Loucy (cell line): Measurements from ENCODE around the gene PKHD1.

Source experiments
- H2AFZ ChIP-seq: fragments of 200-600 bp; sonication (generic); 2 replicates; pipeline ENCODE4 v1.6.0; 2016; ENCODE audit warnings: antibody characterized with exemption, mild to moderate bottlenecking, low read length, moderate library complexity
- H3F3A ChIP-seq: fragments of 200-600 bp; 2 replicates; pipeline ENCODE4 v1.6.0; 2016; ENCODE audit warnings: antibody characterized with exemption, low read depth, mild to moderate bottlenecking
- H3K27me3 ChIP-seq: fragments of 200-600 bp; sonication (generic); 2 replicates; pipeline ENCODE4 v1.6.1; 2014; ENCODE audit warnings: low read length, mild to moderate bottlenecking; ENCODE audit not compliant: insufficient read depth, poor library complexity, severe bottlenecking
- H3K36me3 ChIP-seq: fragments of 200-600 bp; sonication (generic); 2 replicates; pipeline ENCODE4 v1.6.1; 2016; ENCODE audit warnings: low read length; ENCODE audit not compliant: insufficient read depth
- H3K4me1 ChIP-seq: fragments of 200-600 bp; sonication (generic); 2 replicates; pipeline ENCODE4 v1.5.1; 2014; ENCODE audit warnings: low read length, mild to moderate bottlenecking; ENCODE audit not compliant: insufficient read depth, poor library complexity, severe bottlenecking
- H3K4me2 ChIP-seq: fragments of 200-600 bp; sonication (generic); 2 replicates; pipeline ENCODE4 v1.6.0; 2014; ENCODE audit warnings: antibody characterized with exemption, low read length, low read depth, mild to moderate bottlenecking; ENCODE audit not compliant: poor library complexity, severe bottlenecking
- H3K4me3 ChIP-seq: fragments of 200-600 bp; sonication (generic); 2 replicates; pipeline ENCODE4 v1.5.1; 2014; ENCODE audit warnings: low read length, mild to moderate bottlenecking, mixed read lengths; ENCODE audit not compliant: poor library complexity, severe bottlenecking
- H3K79me2 ChIP-seq: fragments of 200-600 bp; sonication (generic); 2 replicates; pipeline ENCODE4 v1.6.1; 2014; ENCODE audit warnings: low read length; ENCODE audit not compliant: insufficient read depth
- H3K9ac ChIP-seq: fragments of 200-600 bp; sonication (generic); 2 replicates; pipeline ENCODE4 v1.6.0; 2014; ENCODE audit warnings: mild to moderate bottlenecking, low read depth, low read length, moderate library complexity; ENCODE audit not compliant: poor library complexity, severe bottlenecking
- H3K9me2 ChIP-seq: fragments of 200-600 bp; sonication (generic); replicated peaks from 2 replicates; pipeline ENCODE4 v1.6.1; 2016; ENCODE audit warnings: low read depth, low read length, mixed read lengths
- H3K9me3 ChIP-seq: fragments of 200-600 bp; sonication (generic); 2 replicates; pipeline ENCODE4 v1.6.1; 2014; ENCODE audit warnings: mild to moderate bottlenecking, antibody characterized with exemption, low read length, low read depth; ENCODE audit not compliant: insufficient read depth
- H4K20me1 ChIP-seq: fragments of 200-600 bp; sonication (generic); 2 replicates; pipeline ENCODE4 v1.6.0; 2014; ENCODE audit warnings: antibody characterized with exemption, low read length, mild to moderate bottlenecking; ENCODE audit not compliant: insufficient read depth, poor library complexity, severe bottlenecking
- EZH2phosphoT487 ChIP-seq: fragments of 200-600 bp; IDR thresholded peaks from 2 replicates; pipeline ENCODE4 v1.6.1; 2018; ENCODE audit warnings: antibody characterized with exemption, mild to moderate bottlenecking, moderate library complexity, borderline replicate concordance
- TF ChIP-seq, protein P1 (sequence below): fragments of 200-600 bp; sonication (generic); conservative IDR thresholded peaks from 2 replicates; pipeline ENCODE4 v1.5.1; 2014; ENCODE audit warnings: mild to moderate bottlenecking, antibody characterized with exemption, low read length

PKHD1 gene

DNA sequence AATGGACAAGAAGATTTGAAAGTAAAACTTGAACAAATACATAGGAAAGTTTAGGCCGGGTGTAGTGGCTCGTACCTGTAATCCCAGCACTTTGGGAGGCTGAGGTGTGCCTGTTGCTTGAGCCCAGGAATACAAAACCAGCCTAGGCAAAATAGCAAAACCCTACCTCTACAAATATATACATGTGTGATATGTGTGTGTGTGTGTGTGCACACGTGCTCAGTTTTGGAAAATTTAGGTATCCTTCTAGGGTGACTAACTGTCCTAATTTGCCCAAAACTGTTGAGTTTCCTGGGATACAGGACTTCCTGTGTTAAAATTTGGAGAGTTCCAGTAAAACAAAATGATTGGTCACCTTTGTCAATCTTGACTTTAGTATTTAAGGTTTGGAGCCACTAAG lies 503.2 kb downstream of the PKHD1 start:
- H3K9me3 ChIP-seq, result no peaks in the 10 kb centered on the region
- no peaks in the 10 kb centered on the region for H3K9me2 ChIP-seq
- H3K4me1 ChIP-seq, result no peaks in the 10 kb centered on the region
- no peak overlapping the region for H3K9ac ChIP-seq
- no peaks in the 10 kb centered on the region for H4K20me1 ChIP-seq
- no peak overlapping the region for H2AFZ ChIP-seq
- no peak overlapping the region for H3K4me2 ChIP-seq
- H3F3A ChIP-seq, result no peaks in the 10 kb centered on the region
- no peaks in the 10 kb centered on the region for H3K27me3 ChIP-seq
- no peak overlapping the region for H3K4me3 ChIP-seq
- no peaks in the 10 kb centered on the region for H3K79me2 ChIP-seq
- TF ChIP-seq, protein P1, sequence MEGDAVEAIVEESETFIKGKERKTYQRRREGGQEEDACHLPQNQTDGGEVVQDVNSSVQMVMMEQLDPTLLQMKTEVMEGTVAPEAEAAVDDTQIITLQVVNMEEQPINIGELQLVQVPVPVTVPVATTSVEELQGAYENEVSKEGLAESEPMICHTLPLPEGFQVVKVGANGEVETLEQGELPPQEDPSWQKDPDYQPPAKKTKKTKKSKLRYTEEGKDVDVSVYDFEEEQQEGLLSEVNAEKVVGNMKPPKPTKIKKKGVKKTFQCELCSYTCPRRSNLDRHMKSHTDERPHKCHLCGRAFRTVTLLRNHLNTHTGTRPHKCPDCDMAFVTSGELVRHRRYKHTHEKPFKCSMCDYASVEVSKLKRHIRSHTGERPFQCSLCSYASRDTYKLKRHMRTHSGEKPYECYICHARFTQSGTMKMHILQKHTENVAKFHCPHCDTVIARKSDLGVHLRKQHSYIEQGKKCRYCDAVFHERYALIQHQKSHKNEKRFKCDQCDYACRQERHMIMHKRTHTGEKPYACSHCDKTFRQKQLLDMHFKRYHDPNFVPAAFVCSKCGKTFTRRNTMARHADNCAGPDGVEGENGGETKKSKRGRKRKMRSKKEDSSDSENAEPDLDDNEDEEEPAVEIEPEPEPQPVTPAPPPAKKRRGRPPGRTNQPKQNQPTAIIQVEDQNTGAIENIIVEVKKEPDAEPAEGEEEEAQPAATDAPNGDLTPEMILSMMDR, result no peak
- TF ChIP-seq EZH2phosphoT487, result no peak
- no peaks in the 10 kb centered on the region for H3K36me3 ChIP-seq

DNA sequence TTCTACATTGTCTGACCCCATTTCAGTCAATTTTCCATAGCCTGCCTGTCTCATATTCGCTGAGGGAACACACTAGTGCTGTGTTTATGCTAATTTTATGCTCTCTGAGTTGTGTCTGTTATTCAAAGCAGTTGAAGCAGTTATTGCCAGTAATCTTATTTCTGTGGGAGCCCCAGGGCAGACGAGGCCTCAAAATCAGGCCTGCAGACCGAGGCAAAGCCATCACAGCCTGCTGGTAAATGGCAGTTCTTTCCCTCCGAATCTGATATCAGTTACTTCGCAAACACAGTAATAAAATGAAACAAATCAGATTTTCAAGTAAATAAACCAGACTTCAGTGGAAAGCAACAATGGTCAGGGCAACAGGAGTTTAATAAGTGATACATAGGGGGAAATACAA lies 508.4 kb downstream of the PKHD1 start:
- Histone ChIP-seq H3K9me3 (no peaks in the 10 kb centered on the region), H4K20me1 (no peaks in the 10 kb centered on the region), H3K4me2 (no peak overlapping the region), H3K9ac (no peak overlapping the region), H3K27me3 (no peaks in the 10 kb centered on the region), H2AFZ (no peak overlapping the region), H3K4me1 (no peaks in the 10 kb centered on the region), H3K36me3 (no peaks in the 10 kb centered on the region), H3K9me2 (no peaks in the 10 kb centered on the region), H3K4me3 (no peak overlapping the region), H3F3A (no peaks in the 10 kb centered on the region), H3K79me2 (no peaks in the 10 kb centered on the region)
- TF ChIP-seq, protein P1, result no peak
- TF ChIP-seq EZH2phosphoT487, result no peak

DNA sequence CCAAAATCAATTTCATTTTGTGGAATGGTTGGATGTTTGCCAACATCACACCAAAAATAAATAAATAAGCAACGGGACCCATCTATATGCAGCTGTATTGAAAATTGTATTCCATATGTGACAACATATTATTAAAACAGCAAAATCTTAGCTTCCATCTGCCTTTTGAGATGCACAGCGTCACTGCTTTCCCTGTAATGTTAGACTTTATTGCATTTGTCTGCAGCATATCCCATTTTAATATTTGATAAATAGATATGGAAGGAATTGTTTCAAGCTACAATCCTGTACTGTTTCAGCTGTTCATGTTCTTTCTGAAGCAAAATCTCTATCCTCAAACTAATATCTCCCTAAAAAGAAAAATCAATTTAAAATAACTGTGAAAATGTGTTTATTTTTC lies 509.1 kb downstream of the PKHD1 start:
- no peaks in the 10 kb centered on the region for H3K27me3 ChIP-seq
- H2AFZ ChIP-seq, result no peak overlapping the region
- no peaks in the 10 kb centered on the region for H3K9me2 ChIP-seq
- H3K36me3 ChIP-seq, result no peaks in the 10 kb centered on the region
- H4K20me1 ChIP-seq, result no peaks in the 10 kb centered on the region
- no peak for TF ChIP-seq EZH2phosphoT487
- TF ChIP-seq, protein P1, result no peak
- H3K9me3 ChIP-seq, result no peaks in the 10 kb centered on the region
- no peaks in the 10 kb centered on the region for H3F3A ChIP-seq
- no peaks in the 10 kb centered on the region for H3K4me1 ChIP-seq
- H3K9ac ChIP-seq, result no peak overlapping the region
- H3K4me2 ChIP-seq, result no peak overlapping the region
- no peak overlapping the region for H3K4me3 ChIP-seq
- no peaks in the 10 kb centered on the region for H3K79me2 ChIP-seq
